ENCODE measurements around the gene EML4. TPM values are rescaled to one million over a fixed set of nuclear protein-coding genes. Genes with fewer than 3 reads are reported as not detected.

EML4 gene
- total and polyA plus RNA-seq, 9 of the 15 experiments (the other 6 are each of a cell fraction or from before 2014, with no cell fraction given) = 14.7 to 48.3 (median 36.5) TPM

GRCh38 chr2:42359965-42360483 lies 190.9 kb downstream of the EML4 start (continued):
- peak in 1 of 2 experiments; percentile 25; a peak in 1 of 4 replicates for TF ChIP-seq BCLAF1 (IDR thresholded peaks at IDR 0.05; ENCODE audit: borderline replicate concordance in 1 of 2, control insufficient read depth in 1 of 2, low read depth in 2 of 2, low read length in 1 of 2)
- TF ChIP-seq ZNF197 (CRISPR knock-in tag; IDR thresholded peaks at IDR 0.05; ENCODE audit: low read depth) = 0 out of 2 replicates have a peak, but pooled peaks have one; percentile 50
- TF ChIP-seq ZNF184 (CRISPR knock-in tag; IDR thresholded peaks at IDR 0.05) = no peak
- TF ChIP-seq HDAC3 (IDR thresholded peaks at IDR 0.05; ENCODE audit: borderline replicate concordance, partially characterized antibody) = peak; percentile 77
- TF ChIP-seq POLR2H (tag; IDR thresholded peaks at IDR 0.05; ENCODE audit: low read depth) = no peak
- no peak for TF ChIP-seq RREB1 (CRISPR knock-in tag; IDR thresholded peaks at IDR 0.05)
- TF ChIP-seq ZNF354B (CRISPR knock-in tag; IDR thresholded peaks at IDR 0.05) = no peak
- TF ChIP-seq CEBPG (CRISPR knock-in tag; IDR thresholded peaks at IDR 0.05) = peak; percentile 92
- TF ChIP-seq CEBPG (tag; conservative IDR thresholded peaks at IDR 0.05 in 1 of 2, IDR thresholded peaks at IDR 0.05 in 1 of 2) = peak; percentile 82 to 85
- peak; percentile 65; the same call in 1 of the 2 replicates for TF ChIP-seq ZNF175 (CRISPR knock-in tag; IDR thresholded peaks at IDR 0.05; ENCODE audit: low read depth)
- TF ChIP-seq STAT5A (IDR thresholded peaks at IDR 0.05; ENCODE audit: borderline replicate concordance, low read length) = peak; percentile 87
- peak; percentile 45 for TF ChIP-seq MEIS2 (IDR thresholded peaks at IDR 0.05; ENCODE audit: partially characterized antibody)
- TF ChIP-seq PURB (CRISPR knock-in tag; IDR thresholded peaks at IDR 0.05; ENCODE audit: low read depth) = no peak
- TF ChIP-seq TAF7 (tag; IDR thresholded peaks at IDR 0.05) = peak; percentile 17; the same call in 1 of the 2 replicates
- no peak for TF ChIP-seq HSF4 (CRISPR knock-in tag; IDR thresholded peaks at IDR 0.05; ENCODE audit: borderline replicate concordance)
- peak; percentile 96 for TF ChIP-seq TEAD4 (IDR thresholded peaks at IDR 0.05; ENCODE audit: low read length)
- no peak for TF ChIP-seq TEAD4 (CRISPR knock-in tag; IDR thresholded peaks at IDR 0.05; ENCODE audit: borderline replicate concordance)
- TF ChIP-seq EHMT2 (IDR thresholded peaks at IDR 0.05) = no peak
- TF ChIP-seq PKNOX1 (IDR thresholded peaks at IDR 0.05) = peak; percentile 9; the same call in 1 of the 2 replicates
